ENCODE measurements around the gene PADI1. TPM values are rescaled to one million over a fixed set of nuclear protein-coding genes. Genes with fewer than 3 reads are reported as not detected.

Gene PADI1
- total RNA-seq, 1 experiment from 2014 or later, result not detected

- H3K4me3 ChIP-seq (ENCODE audit: low read depth, low read length), result no peak overlapping the region
- H3K9me3 ChIP-seq, result no peaks in the 10 kb centered on the region
- DNase-seq, result no peak
- TF ChIP-seq CTCF (IDR thresholded peaks at IDR 0.05; ENCODE audit: insufficient read depth in 1 of 2, low read depth in 1 of 2, low read length in 1 of 2, severe bottlenecking in 1 of 2, unreplicated experiment in 1 of 2), result no peak
- peaks cover 10% of the 10 kb centered on the region; the same call in 1 of the 2 replicates for H3K4me1 ChIP-seq
- H3K4me1 Mint-ChIP-seq (ENCODE audit: low read depth, unreplicated experiment), result no peaks in the 10 kb centered on the region
- intact Hi-C loops (cut with micrococcal nuclease; ENCODE audit: unreplicated experiment), result no loop called here
- H3K27me3 ChIP-seq (replicated peaks; ENCODE audit: control insufficient read depth, insufficient read depth, low read length), result no peaks in the 10 kb centered on the region
- no peak overlapping the region for H3K4me3 Mint-ChIP-seq (ENCODE audit: unreplicated experiment)
- BruUV-seq (replicated peaks), result no TSS peak
- H3K9me3 Mint-ChIP-seq (ENCODE audit: unreplicated experiment), result no peaks in the 10 kb centered on the region
- H3K36me3 ChIP-seq (ENCODE audit: control insufficient read depth, insufficient read depth, low read length), result no peaks in the 10 kb centered on the region
- CTCF ChIA-PET, result no interaction called here
- no peaks in the 10 kb centered on the region for H3K36me3 Mint-ChIP-seq (ENCODE audit: insufficient read depth, unreplicated experiment)
- peaks cover 5% of the 10 kb centered on the region for H3K27me3 Mint-ChIP-seq (ENCODE audit: insufficient read depth, unreplicated experiment)
- H3K27ac Mint-ChIP-seq (ENCODE audit: unreplicated experiment), result no peak overlapping the region
- POLR2A ChIA-PET, result no interaction called here
Observed at GRCh38 chr1:17205652-17206051, 724 bp downstream of the PADI1 start.

- H3K27me3 Mint-ChIP-seq (ENCODE audit: insufficient read depth, unreplicated experiment), result peaks cover 5% of the 10 kb centered on the region
- no peaks in the 10 kb centered on the region for H3K27me3 ChIP-seq (replicated peaks; ENCODE audit: control insufficient read depth, insufficient read depth, low read length)
- POLR2A ChIA-PET, result no interaction called here
- intact Hi-C loops (cut with micrococcal nuclease; ENCODE audit: unreplicated experiment), result no loop called here
- no peaks in the 10 kb centered on the region for H3K36me3 Mint-ChIP-seq (ENCODE audit: insufficient read depth, unreplicated experiment)
- H3K4me3 ChIP-seq (ENCODE audit: low read depth, low read length), result no peak overlapping the region
- no TSS peak for BruUV-seq (replicated peaks)
- H3K27ac Mint-ChIP-seq (ENCODE audit: unreplicated experiment), result no peak overlapping the region
- 0 out of 2 replicates have a peak, but pooled peaks cover 5% of the 10 kb centered on the region for H3K4me1 ChIP-seq
- CTCF ChIA-PET, result no interaction called here
- H3K9me3 Mint-ChIP-seq (ENCODE audit: unreplicated experiment), result no peaks in the 10 kb centered on the region
- TF ChIP-seq CTCF (IDR thresholded peaks at IDR 0.05; ENCODE audit: insufficient read depth in 1 of 2, low read depth in 1 of 2, low read length in 1 of 2, severe bottlenecking in 1 of 2, unreplicated experiment in 1 of 2), result no peak
- no peak for DNase-seq
- no peaks in the 10 kb centered on the region for H3K36me3 ChIP-seq (ENCODE audit: control insufficient read depth, insufficient read depth, low read length)
- no peaks in the 10 kb centered on the region for H3K4me1 Mint-ChIP-seq (ENCODE audit: low read depth, unreplicated experiment)
- no peaks in the 10 kb centered on the region for H3K9me3 ChIP-seq
- no peak overlapping the region for H3K4me3 Mint-ChIP-seq (ENCODE audit: unreplicated experiment)
Observed at GRCh38 chr1:17206196-17206595, 1.3 kb downstream of the PADI1 start.

- Histone ChIP-seq H3K4me1 (no peaks in the 10 kb centered on the region), H3K27me3 (replicated peaks; ENCODE audit: control insufficient read depth, insufficient read depth, low read length) (no peaks in the 10 kb centered on the region), H3K36me3 (ENCODE audit: control insufficient read depth, insufficient read depth, low read length) (no peaks in the 10 kb centered on the region), H3K4me3 (ENCODE audit: low read depth, low read length) (no peak overlapping the region), H3K9me3 (no peaks in the 10 kb centered on the region)
- BruUV-seq (replicated peaks), result no TSS peak
- no peak overlapping the region for H3K27ac Mint-ChIP-seq (ENCODE audit: unreplicated experiment)
- TF ChIP-seq CTCF (IDR thresholded peaks at IDR 0.05; ENCODE audit: insufficient read depth in 1 of 2, low read depth in 1 of 2, low read length in 1 of 2, severe bottlenecking in 1 of 2, unreplicated experiment in 1 of 2), result no peak
- H3K4me1 Mint-ChIP-seq (ENCODE audit: low read depth, unreplicated experiment), result no peaks in the 10 kb centered on the region
- POLR2A ChIA-PET, result no interaction called here
- H3K9me3 Mint-ChIP-seq (ENCODE audit: unreplicated experiment), result no peaks in the 10 kb centered on the region
- H3K4me3 Mint-ChIP-seq (ENCODE audit: unreplicated experiment), result no peak overlapping the region
- H3K36me3 Mint-ChIP-seq (ENCODE audit: insufficient read depth, unreplicated experiment), result no peaks in the 10 kb centered on the region
- peaks cover 5% of the 10 kb centered on the region for H3K27me3 Mint-ChIP-seq (ENCODE audit: insufficient read depth, unreplicated experiment)
- no peak for DNase-seq
- CTCF ChIA-PET, result no interaction called here
- intact Hi-C loops (cut with micrococcal nuclease; ENCODE audit: unreplicated experiment), result no loop called here
Observed at GRCh38 chr1:17207046-17207445, 2.1 kb downstream of the PADI1 start.
